ENCODE results near the gene FBXL15.

- TF ChIP-seq CTCF (IDR thresholded peaks at IDR 0.05; ENCODE audit: low read length) (no peak), EZH2 (optimal IDR thresholded peaks at IDR 0.05; ENCODE audit: low read depth, low read length) (no peak), EZH2phosphoT487 (IDR thresholded peaks at IDR 0.05; ENCODE audit: low read length) (no peak)
Measured at GRCh38 chr10:102400598-102401341, 19.9 kb upstream of the FBXL15 start.
